HG03175 (cell line): ENCODE results near the gene UVSSA.
"Not testable (repeated sequence)": the region's sequence is repeated elsewhere in the genome, so short reads cannot be mapped to it uniquely, and the experiment has no call there.

Experiments
- ATAC-seq: cut with Tn5 transposase; IDR thresholded peaks from one replicate; pipeline ENCODE4 v1.9.1; 2021; ENCODE audit warnings: mild to moderate bottlenecking, moderate library complexity; ENCODE audit not compliant: unreplicated experiment

The UVSSA gene

GRCh38 chr4:1394554-1395388 is 47.8 kb downstream of the UVSSA start:
- ATAC-seq: not testable (repeated sequence)

GRCh38 chr4:1395389-1395820 is 48.4 kb downstream of the UVSSA start:
- not testable (repeated sequence) for ATAC-seq

- ATAC-seq: no peak
These were observed 49.2 kb downstream of the UVSSA start for GRCh38 chr4:1395941-1396805.

GRCh38 chr4:1396806-1397455 is 49.9 kb downstream of the UVSSA start:
- ATAC-seq: no peak

GRCh38 chr4:1398681-1399507 is 51.9 kb downstream of the UVSSA start:
- no peak for ATAC-seq

GRCh38 chr4:1399508-1400190 is 52.6 kb downstream of the UVSSA start:
- no peak for ATAC-seq

GRCh38 chr4:1400191-1400805 is 53.3 kb downstream of the UVSSA start:
- ATAC-seq: no peak

GRCh38 chr4:1400831-1401408 is 53.9 kb downstream of the UVSSA start:
- ATAC-seq: no peak

- ATAC-seq: no peak
These were observed 54.5 kb downstream of the UVSSA start for GRCh38 chr4:1401409-1402020.

GRCh38 chr4:1402021-1402515 is 55.1 kb downstream of the UVSSA start:
- ATAC-seq: no peak

- no peak for ATAC-seq
These were observed 55.6 kb downstream of the UVSSA start for GRCh38 chr4:1402516-1403091.

GRCh38 chr4:1403177-1403583 is 56.2 kb downstream of the UVSSA start:
- no peak for ATAC-seq

- ATAC-seq: no peak
These were observed 56.9 kb downstream of the UVSSA start for GRCh38 chr4:1403591-1404572.

- no peak for ATAC-seq
These were observed 57.7 kb downstream of the UVSSA start for GRCh38 chr4:1404573-1405253.

- ATAC-seq: no peak
These were observed 58.2 kb downstream of the UVSSA start for GRCh38 chr4:1405254-1405635.

- no peak for ATAC-seq
These were observed 58.8 kb downstream of the UVSSA start for GRCh38 chr4:1405636-1406393.
